Measurements from ENCODE around the gene SLC12A9. TPM values are rescaled to one million over a fixed set of nuclear protein-coding genes. Genes with fewer than 3 reads are reported as not detected.
A peak's percentile ranks its signal among the peaks of the same experiment; 100 is the strongest.

Gene SLC12A9
- total and polyA plus RNA-seq, 12 donors = 4.8 to 15.7 (median 7.3) TPM

GRCh38 chr7:100823534-100823933, 29.0 kb upstream of the SLC12A9 start:
- peaks cover 0 to 34% (median 3%) of the 10 kb centered on the region in 7 donors for H3K27me3 ChIP-seq
- intact Hi-C loops (cut with DNase I) = no loop called here
- 94 to 97% methylated on average over 31 of the region's 31 CpGs for WGBS, 2 donors
- ATAC-seq (no peak), DNase-seq (no peak)
- H3K9me3 ChIP-seq = no peaks in the 10 kb centered on the region
- no peak overlapping the region for H3K27ac ChIP-seq
- H3K4me3 ChIP-seq = no peak overlapping the region
- peaks cover 0 to 59% (median 20%) of the 10 kb centered on the region in 9 donors for H3K36me3 ChIP-seq
- H3K4me1 ChIP-seq = peaks cover 0 to 43% (median 23%) of the 10 kb centered on the region in 9 donors
- TF ChIP-seq CTCF (IDR thresholded peaks at IDR 0.05) = no peak

GRCh38 chr7:100824499-100825214, 27.9 kb upstream of the SLC12A9 start:
- no peak for ATAC-seq
- peak overlapping the region; percentile 49 to 93 (median 86) for H3K27ac ChIP-seq
- peaks cover 0 to 48% (median 17%) of the 10 kb centered on the region in 9 donors for H3K36me3 ChIP-seq
- DNase-seq = no peak
- 48 to 54% methylated on average over 18 of the region's 18 CpGs for WGBS, 2 donors
- H3K4me1 ChIP-seq = peaks cover 2 to 50% (median 31%) of the 10 kb centered on the region in 9 donors
- peak overlapping the region in 9 of 10 donors; percentile 65 to 89 (median 74) for H3K4me3 ChIP-seq
- no peaks in the 10 kb centered on the region for H3K9me3 ChIP-seq
- peaks cover 0 to 45% (median 5%) of the 10 kb centered on the region in 7 donors for H3K27me3 ChIP-seq
- intact Hi-C loops (cut with DNase I) = loop anchor here in 1 of 10 donors (1.0 kb wide), 1 partner anchor 28 kb away; the partner anchor contains the start of gene SLC12A9
- TF ChIP-seq CTCF (IDR thresholded peaks at IDR 0.05) = no peak

GRCh38 chr7:100825215-100825671, 27.3 kb upstream of the SLC12A9 start:
- H3K4me3 ChIP-seq = peak overlapping the region; percentile 12 to 89 (median 74)
- peaks cover 0 to 45% (median 5%) of the 10 kb centered on the region in 7 donors for H3K27me3 ChIP-seq
- H3K36me3 ChIP-seq = peaks cover 0 to 42% (median 12%) of the 10 kb centered on the region in 9 donors
- no peaks in the 10 kb centered on the region for H3K9me3 ChIP-seq
- H3K4me1 ChIP-seq = peaks cover 2 to 53% (median 33%) of the 10 kb centered on the region in 9 donors
- peak overlapping the region; percentile 73 to 95 (median 90) for H3K27ac ChIP-seq
- DNase-seq = peak; percentile 54 to 69
- ATAC-seq = peak; percentile 30 to 74 (median 61)
- no peak for TF ChIP-seq CTCF (IDR thresholded peaks at IDR 0.05)
- intact Hi-C loops (cut with DNase I) = loop anchor here in 1 of 10 donors (1.0 kb wide), 1 partner anchor 27 kb away; the partner anchor contains the start of gene SLC12A9
- WGBS, 2 donors = 37 to 44% methylated on average over 16 of the region's 16 CpGs

- Histone ChIP-seq H3K4me1 (peaks cover 2 to 53% (median 33%) of the 10 kb centered on the region in 9 donors), H3K4me3 (peak overlapping the region; percentile 42 to 89 (median 74)), H3K9me3 (no peaks in the 10 kb centered on the region), H3K27ac (peak overlapping the region; percentile 73 to 95 (median 90)), H3K36me3 (peaks cover 0 to 35% (median 12%) of the 10 kb centered on the region in 9 donors), H3K27me3 (peaks cover 0 to 45% (median 5%) of the 10 kb centered on the region in 7 donors)
- TF ChIP-seq CTCF (IDR thresholded peaks at IDR 0.05) = peak in 5 of 9 donors; percentile 10 to 40 (median 13)
- intact Hi-C loops (cut with DNase I) = loop anchor here in 1 of 10 donors (1.0 kb wide), 1 partner anchor 26 kb away; the partner anchor contains the start of gene SLC12A9
- DNase-seq (no peak), ATAC-seq (no peak)
- WGBS, 2 donors = 27 to 28% methylated on average over 17 of the region's 17 CpGs
Observed at GRCh38 chr7:100825751-100826513, 26.6 kb upstream of the SLC12A9 start.

All from heart right ventricle (tissue), 16 donors.